Uterus (tissue), 4 donors: Measurements from ENCODE around the gene DNTT. TPM values are rescaled to one million over a fixed set of nuclear protein-coding genes. Genes with fewer than 3 reads are reported as not detected.

Experiments
- DNase-seq, 2 donors: peaks; one replicate each; pipeline ENCODE4 v3.0.0-alpha.2; 2019 to 2020
- H3K27ac ChIP-seq, 2 donors: fragments of 200-600 bp; sonication (generic); 1 replicate in 1 of 2; 2 replicates in 1 of 2; pipeline ENCODE4 v1.5.1; 2016 to 2018
- H3K27me3 ChIP-seq, 2 donors: fragments of 200-600 bp; sonication (generic); one replicate each; pipeline ENCODE4 v1.5.1; 2018 to 2019; ENCODE audit warnings: control low read depth in 1 of 2
- H3K36me3 ChIP-seq, 2 donors: fragments of 200-600 bp; sonication (generic); one replicate each; pipeline ENCODE4 v1.5.1; 2019; ENCODE audit warnings: control low read depth in 1 of 2
- H3K4me1 ChIP-seq, 2 donors: fragments of 200-600 bp; sonication (generic); one replicate each; pipeline ENCODE4 v1.5.1; 2018 to 2019; ENCODE audit warnings: control low read depth in 1 of 2
- H3K4me3 ChIP-seq, 2 donors: fragments of 200-600 bp; sonication (generic); 1 replicate in 1 of 2; 2 replicates in 1 of 2; pipeline ENCODE4 v1.5.1; 2018 to 2019; ENCODE audit warnings: mild to moderate bottlenecking in 1 of 2
- H3K9me3 ChIP-seq, 2 donors: fragments of 200-600 bp; sonication (generic); one replicate each; pipeline ENCODE4 v1.5.1; 2019; ENCODE audit warnings: control low read depth in 1 of 2
- CTCF ChIP-seq, 4 experiments: fragments of 200-600 bp in 2 of 4; fragments of 450-650 bp in 2 of 4; sonication (generic) in 2 of 4; IDR thresholded peaks; one replicate each; pipeline ENCODE4 v1.5.1; 2016 to 2019; ENCODE audit warnings: antibody characterized with exemption in 4 of 4, mild to moderate bottlenecking in 2 of 4, moderate library complexity in 1 of 4
- POLR2A ChIP-seq, 2 donors: fragments of 450-650 bp; IDR thresholded peaks; one replicate each; pipeline ENCODE4 v1.6.1; 2016; ENCODE audit warnings: antibody characterized with exemption in 2 of 2, mild to moderate bottlenecking in 1 of 2, moderate library complexity in 1 of 2
- intact Hi-C: fragments of 100-400 bp; cut with DNase I; formaldehyde crosslinking; loops from one replicate; pipeline ENCODE4 v1.15.1; 2023; ENCODE audit warnings: low total_unique reads
- total RNA-seq, 4 donors: library from RNA; depleted of rRNA in 3 of 4; stranded (reverse); fragments of >200 nt in 3 of 4; gene quantifications; one replicate each; pipeline versions ENCODE4 v1.1.0 to v1.2.4, GENCODE V29; 2014 to 2023
- donor health status: DM: yes; HTN: yes; CAD: no.

The DNTT gene
- total RNA-seq, 4 donors from 2014 or later: 0.28 TPM; not detected in 3

DNA sequence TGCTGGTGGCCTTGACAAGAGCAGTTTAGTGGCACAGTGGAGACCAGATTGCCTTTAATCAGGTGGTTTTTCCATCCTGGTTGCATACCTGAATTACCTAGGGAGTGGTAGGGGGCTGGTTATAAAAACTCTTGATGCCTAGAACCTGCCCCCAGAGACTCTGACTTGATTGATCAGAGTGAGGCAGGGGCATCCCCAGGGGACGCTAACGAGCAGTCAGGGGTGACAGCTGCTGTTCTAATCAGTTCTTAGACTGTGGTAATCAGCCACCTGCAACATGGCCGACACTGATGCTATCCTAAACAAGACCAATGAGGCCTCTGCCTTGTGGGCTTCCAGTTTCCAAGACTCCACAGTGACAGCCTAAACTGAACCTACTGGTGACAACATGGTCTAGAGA is 56.5 kb downstream of the DNTT start:
- Histone ChIP-seq H3K27me3 (no peaks in the 10 kb centered on the region), H3K9me3 (no peaks in the 10 kb centered on the region), H3K4me3 (no peak overlapping the region), H3K27ac (no peak overlapping the region), H3K36me3 (no peaks in the 10 kb centered on the region), H3K4me1 (no peaks in the 10 kb centered on the region)
- TF ChIP-seq POLR2A (IDR thresholded peaks at IDR 0.05): no peak
- TF ChIP-seq CTCF (IDR thresholded peaks at IDR 0.05): no peak
- no peak for DNase-seq
- intact Hi-C loops: no loop called here

- Histone ChIP-seq H3K36me3 (no peaks in the 10 kb centered on the region), H3K27ac (no peak overlapping the region), H3K4me3 (no peak overlapping the region), H3K9me3 (no peaks in the 10 kb centered on the region), H3K27me3 (no peaks in the 10 kb centered on the region), H3K4me1 (no peaks in the 10 kb centered on the region)
- DNase-seq: no peak
- intact Hi-C loops: no loop called here
- TF ChIP-seq POLR2A (IDR thresholded peaks at IDR 0.05) (no peak), CTCF (IDR thresholded peaks at IDR 0.05) (no peak)
Measured at GRCh38 chr10:96365571-96365970, 61.3 kb downstream of the DNTT start.

- Histone ChIP-seq H3K4me1 (no peaks in the 10 kb centered on the region), H3K4me3 (no peak overlapping the region), H3K36me3 (no peaks in the 10 kb centered on the region), H3K27me3 (no peaks in the 10 kb centered on the region), H3K27ac (no peak overlapping the region), H3K9me3 (no peaks in the 10 kb centered on the region)
- TF ChIP-seq CTCF (IDR thresholded peaks at IDR 0.05) (no peak), POLR2A (IDR thresholded peaks at IDR 0.05) (no peak)
- intact Hi-C loops: no loop called here
- DNase-seq: no peak
Measured at GRCh38 chr10:96366508-96366907, 62.3 kb downstream of the DNTT start.

DNA sequence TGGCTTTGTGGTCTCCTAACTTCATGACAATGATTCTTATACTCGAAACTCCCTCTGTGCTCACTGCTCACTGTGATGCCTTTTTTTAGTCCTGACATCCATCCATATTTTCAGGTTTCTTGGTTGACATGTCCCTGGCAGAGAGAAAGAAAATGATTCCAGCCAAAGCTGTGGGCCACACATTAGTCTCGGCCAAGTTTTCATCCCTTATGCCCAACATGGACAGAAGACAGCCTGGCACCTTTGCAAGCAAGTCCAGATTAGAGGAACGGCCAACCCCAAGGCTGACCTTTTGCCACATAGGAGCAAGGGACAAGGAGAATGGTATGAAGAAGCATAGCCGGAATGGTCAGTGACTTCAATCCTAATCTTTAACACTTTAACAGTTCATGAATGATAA is 63.2 kb downstream of the DNTT start:
- Histone ChIP-seq H3K4me1 (no peaks in the 10 kb centered on the region), H3K27ac (no peak overlapping the region), H3K27me3 (no peaks in the 10 kb centered on the region), H3K4me3 (no peak overlapping the region), H3K36me3 (no peaks in the 10 kb centered on the region), H3K9me3 (no peaks in the 10 kb centered on the region)
- DNase-seq: no peak
- no peak for TF ChIP-seq CTCF (IDR thresholded peaks at IDR 0.05)
- no peak for TF ChIP-seq POLR2A (IDR thresholded peaks at IDR 0.05)
- intact Hi-C loops: no loop called here

GRCh38 chr10:96368971-96369370 is 64.7 kb downstream of the DNTT start:
- Histone ChIP-seq H3K27ac (no peak overlapping the region), H3K36me3 (no peaks in the 10 kb centered on the region), H3K4me1 (no peaks in the 10 kb centered on the region), H3K27me3 (no peaks in the 10 kb centered on the region), H3K9me3 (no peaks in the 10 kb centered on the region), H3K4me3 (no peak overlapping the region)
- no peak for DNase-seq
- intact Hi-C loops: no loop called here
- no peak for TF ChIP-seq POLR2A (IDR thresholded peaks at IDR 0.05)
- TF ChIP-seq CTCF (IDR thresholded peaks at IDR 0.05): no peak
